ENCODE data around the gene CD99L2.
"Not testable (repeated sequence)": the region's sequence is repeated elsewhere in the genome, so short reads cannot be mapped to it uniquely, and the experiment has no call there.

Gene CD99L2

DNA sequence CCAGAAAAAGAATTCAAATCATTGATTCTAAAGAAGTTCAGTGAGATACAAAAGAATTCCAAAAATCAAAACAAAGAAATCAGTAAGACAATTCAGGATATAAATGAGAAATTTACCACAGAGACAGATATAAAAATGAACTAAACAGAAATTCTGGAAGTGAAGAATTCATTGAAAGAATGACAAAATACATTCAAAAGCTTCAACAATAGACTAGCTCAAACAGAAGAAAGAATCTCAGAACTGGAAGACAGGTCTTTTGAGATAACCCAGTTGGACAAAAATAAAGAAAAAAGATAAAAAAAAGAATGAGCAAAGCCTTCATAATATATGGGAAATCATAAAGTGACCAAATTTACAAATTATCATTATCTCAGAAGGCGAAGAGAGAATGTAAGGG is 41.7 kb downstream of the CD99L2 start:
- DNase-seq (ENCODE audit: low spot score): no peak

DNA sequence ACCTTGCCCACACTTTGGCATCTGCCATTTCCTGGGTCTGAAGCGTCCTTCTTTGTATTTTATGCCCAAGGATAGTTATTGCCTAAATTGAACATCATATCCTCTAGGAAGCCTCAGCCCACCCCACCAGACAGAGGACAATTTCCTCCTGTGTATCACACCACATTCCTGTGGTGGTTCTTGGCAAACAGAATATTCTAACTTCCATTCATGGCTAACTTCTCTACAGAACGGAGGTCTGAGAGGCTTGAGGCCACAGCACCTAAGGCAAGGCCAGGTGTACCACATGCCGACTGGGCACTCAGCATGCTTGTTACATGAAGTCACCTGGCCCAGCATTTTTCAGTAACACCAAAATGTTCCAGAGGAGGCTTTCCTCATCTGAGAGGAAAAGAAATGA is 42.4 kb downstream of the CD99L2 start:
- no peak for DNase-seq (ENCODE audit: low spot score)

DNA sequence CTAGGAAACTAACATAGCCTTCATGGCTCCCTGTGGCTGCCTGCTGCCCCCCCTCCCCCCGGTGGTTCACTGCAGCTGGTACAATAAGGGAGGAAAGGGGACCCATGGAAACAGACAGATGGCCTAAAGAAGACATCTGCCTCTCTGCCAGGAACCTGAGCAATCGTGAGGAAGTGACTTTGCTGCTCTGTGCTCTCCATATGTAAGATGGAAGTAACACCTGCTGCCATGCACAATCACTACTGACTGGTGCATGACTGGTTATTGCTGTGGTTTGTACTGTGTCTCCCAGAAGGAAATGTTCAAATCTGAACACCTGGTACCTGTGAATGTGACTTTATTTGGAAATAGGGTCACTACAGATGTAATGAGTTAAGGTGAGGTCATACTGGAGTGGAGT is 43.6 kb downstream of the CD99L2 start:
- peak; percentile 37 for DNase-seq (ENCODE audit: low spot score)

DNA sequence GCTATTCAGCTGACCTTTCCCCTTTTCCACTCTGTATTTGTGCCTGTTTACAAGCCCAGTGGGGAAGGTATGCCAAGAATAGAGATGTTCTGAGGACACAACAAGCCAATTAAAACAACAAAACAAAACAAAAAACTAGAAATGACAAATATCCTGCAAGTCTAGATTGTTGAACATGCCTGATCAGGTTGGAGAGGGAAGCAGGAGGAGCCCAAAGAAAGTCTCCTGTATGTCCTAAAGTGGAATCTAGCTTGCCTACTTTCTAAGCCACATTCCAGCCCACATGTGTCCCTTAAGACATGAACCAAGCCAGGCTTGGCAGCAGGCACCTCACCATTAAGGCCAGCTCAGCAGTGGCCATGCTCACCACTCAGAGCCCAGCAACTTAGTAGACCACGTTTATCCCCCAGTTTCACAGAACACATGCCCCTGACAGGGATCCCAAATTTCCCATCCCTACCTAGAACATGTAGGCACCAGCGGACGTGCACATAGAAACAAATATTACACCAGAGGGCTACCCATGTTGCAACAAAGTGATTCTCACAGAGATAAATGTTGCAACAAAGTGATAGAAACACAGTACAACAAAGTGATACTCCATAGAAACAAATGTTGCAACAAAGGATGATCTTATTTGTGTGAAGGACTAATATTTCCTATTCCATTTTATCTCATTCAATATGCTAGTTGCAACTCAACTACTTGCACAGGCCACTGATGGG is 48.3 kb downstream of the CD99L2 start:
- no peak for DNase-seq (ENCODE audit: low spot score)

DNA sequence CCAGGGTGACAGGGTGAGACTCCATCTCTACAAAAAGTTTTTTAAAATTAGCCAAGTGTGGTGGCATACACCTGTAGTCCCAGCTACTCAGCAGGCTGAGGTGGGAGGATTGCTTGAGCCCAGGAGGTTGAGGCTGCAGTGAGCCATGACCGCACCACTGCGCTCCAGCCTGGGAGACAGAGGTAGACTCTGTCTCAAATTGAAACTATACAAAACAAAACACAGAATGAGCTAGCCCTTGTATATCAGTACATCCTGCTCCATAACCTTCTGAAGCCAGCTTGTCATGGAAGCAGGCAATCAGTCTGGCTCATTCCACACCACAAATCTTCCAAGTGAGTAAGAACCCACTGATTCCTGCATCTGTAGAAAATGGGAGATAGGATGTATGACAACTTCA is 49.0 kb downstream of the CD99L2 start:
- DNase-seq (ENCODE audit: low spot score): no peak

DNA sequence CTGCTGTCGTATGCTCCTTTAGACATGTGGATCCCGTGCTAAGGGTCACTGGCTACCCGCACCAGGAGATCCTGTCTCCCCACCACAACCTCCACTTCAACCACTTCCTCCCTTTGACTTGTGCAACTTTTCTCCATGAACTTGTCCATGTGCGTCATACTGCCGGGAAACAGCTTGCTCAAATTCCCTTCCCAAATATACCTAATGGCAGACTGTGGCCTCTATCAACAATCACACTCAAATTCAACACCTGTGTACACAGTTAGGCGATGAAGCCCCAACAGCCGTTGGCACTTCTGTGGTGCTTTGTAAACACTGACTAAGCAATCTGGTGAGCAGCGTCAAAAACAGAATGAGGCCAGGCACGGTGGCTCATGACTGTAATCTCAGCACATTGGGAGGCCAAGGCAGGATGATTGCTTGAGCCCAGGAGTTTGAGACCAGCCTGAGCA is 49.5 kb downstream of the CD99L2 start:
- DNase-seq (ENCODE audit: low spot score): no peak

DNA sequence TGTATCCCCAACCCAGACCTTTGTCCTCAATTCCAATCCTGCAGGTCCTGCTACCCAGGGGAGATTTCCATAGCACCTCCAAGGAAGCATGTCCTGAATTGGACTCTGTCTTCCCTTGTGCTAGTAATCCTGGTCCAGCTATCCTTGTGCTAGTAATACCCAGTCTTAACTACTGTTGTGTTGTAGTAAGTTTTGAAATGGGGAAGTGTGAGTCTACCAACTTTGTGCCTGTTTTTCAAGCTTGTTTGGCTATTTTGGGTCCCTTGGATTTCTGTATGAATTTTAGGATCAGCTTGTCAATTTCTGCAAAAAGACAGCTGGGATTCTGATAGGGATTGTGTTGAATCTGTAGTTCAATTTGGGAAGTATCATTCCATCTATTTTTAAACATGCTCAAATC is 51.4 kb downstream of the CD99L2 start:
- no peak for DNase-seq (ENCODE audit: low spot score)

DNA sequence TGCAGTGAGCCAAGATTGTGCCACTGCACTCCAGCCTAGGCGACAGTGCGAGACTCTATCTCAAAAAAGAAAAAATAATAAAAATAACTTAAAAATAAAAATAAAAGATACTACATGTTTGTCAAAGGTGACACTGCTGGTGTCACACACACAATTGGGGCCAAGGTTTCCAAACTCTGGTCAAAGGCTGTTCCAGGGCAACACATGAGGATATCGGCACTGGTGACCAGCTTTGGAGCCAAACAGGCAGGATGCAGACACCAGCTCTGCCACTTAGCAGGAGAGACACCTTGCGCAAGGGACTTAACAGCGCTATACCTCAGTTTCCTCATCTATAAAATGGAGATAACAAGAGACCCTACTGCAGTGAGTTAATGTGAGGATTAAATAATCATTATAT is 52.3 kb downstream of the CD99L2 start:
- no peak for DNase-seq (ENCODE audit: low spot score)

DNA sequence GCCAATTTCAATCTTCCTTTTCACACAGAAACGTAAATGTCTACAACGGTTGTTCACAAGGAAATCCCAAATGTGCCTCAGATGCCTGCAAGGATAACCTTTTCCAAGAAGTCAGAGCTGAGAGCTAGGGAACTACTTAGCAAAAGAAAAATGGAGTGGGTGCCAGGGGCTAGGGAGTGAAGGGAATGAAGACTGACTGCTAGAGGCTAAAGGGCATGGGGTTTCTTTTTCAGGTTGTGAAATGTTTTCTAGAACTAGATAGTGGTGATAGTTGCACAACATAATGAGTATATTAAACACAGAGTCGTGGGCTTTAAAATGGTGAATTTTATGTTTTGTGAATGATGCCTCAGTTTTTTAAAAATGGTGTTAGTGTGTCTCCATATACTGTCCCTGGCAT is 53.4 kb downstream of the CD99L2 start:
- no peak for DNase-seq (ENCODE audit: low spot score)

DNA sequence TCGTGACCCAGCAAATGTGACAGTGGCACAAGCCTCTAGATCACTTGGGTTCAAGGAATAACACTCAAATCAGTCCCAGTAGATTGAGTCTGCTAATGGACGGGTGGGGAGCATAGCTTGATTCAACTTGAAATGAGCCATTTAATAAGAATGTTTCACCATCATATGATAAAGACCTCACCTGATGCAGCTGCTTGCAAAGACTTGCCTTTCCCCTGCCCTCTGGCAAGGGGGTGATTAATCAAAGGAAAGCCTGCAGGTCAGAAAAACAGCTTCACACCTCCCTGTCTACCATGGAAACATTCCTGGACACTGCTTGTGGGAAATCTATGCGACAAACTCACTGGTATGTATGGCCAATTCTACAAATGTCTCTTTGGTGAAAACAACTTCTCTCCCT is 54.5 kb downstream of the CD99L2 start:
- DNase-seq (ENCODE audit: low spot score): no peak

DNA sequence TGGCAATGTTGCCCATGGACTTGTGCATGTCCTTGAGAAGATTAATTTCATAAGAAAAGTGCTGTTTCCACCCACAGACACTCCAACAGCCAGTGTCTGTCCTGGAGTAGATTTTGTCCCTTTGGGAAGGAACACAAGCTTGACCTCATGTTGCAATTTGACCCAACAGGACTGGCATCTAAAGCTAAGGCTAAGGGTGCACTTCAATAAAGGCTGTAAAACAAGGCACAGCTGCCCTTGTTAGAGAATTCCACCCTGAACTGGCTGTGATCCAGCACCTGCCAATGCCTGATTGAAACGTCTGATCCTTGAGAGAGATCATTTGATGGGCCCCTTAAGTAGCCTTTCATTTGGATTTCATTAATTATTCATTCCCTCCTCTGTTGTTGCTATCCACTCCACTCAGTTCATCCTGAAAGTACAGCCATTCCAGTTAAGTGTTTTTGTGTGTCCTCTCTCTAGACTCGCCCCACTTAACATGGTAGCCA is 56.2 kb downstream of the CD99L2 start:
- DNase-seq (ENCODE audit: low spot score): no peak

DNA sequence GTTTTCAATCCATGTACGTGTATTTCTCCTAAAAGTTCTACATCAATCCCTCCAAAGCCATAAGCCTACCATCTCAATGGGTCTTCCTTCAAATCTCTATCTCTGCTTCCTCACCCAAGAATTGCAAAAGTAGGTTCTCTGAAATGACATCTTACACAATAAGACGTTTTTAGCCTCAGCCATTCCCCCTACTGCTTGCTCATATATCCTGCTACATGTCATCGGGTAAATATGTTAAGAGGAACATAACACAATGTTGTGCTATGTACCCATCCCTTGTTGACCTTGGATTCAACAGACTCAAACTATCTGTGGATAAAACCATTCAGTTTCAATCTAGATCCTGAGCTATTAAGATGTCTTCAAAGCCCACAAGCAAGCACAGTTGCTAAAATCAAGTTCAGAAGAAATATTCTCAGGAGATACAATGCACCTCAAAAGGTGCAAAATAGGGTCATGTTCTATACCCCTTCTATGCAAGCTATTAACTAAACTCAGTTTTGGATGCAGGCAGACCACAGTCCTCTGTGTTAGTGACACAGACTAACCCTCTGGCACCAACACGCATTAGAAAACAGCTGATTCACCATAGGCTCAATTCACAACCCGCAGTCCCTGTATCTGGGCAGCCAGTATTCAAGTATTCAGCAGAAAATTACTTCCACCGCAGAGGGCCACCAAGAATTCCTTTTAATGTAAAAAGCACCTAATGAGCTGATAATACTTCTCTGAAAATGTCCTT is 56.8 kb downstream of the CD99L2 start:
- DNase-seq (ENCODE audit: low spot score): no peak

DNA sequence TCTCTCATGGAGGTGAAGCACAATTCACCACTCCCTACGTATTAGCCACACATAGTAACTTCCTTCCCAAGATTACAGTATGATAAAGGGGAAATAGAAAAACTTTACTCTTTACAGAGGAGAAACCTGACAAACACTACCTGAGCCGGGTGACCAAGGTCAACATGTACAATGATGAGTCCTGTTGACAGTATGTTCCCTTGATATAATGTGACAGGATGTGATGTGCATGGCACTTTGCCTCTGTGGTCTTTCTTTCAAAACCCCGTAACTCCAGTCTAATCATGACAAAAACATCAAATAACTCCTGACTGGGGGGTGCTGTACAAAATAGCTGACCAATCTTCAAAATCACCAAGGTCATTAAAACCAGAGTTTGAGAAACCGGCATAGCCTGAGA is 60.6 kb downstream of the CD99L2 start:
- DNase-seq (ENCODE audit: low spot score): no peak

DNA sequence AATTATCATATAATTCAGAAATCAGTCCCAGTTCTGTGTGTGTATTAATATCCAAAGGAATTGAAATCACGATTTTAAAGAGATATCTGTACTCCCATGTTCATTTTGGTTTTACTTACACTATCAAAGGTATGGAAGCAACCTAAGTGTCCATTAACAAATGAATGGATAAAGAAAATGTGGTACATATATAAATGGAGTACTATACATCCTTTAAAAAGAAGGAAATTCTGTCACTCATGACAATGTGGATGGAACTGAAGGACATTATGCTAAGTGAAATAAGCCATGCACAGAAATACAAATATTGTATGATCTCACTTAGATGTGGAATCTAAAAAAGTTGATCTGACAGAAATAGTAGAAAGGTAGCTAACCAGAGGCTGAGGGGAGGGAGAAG is 63.8 kb downstream of the CD99L2 start:
- DNase-seq (ENCODE audit: low spot score): no peak

DNA sequence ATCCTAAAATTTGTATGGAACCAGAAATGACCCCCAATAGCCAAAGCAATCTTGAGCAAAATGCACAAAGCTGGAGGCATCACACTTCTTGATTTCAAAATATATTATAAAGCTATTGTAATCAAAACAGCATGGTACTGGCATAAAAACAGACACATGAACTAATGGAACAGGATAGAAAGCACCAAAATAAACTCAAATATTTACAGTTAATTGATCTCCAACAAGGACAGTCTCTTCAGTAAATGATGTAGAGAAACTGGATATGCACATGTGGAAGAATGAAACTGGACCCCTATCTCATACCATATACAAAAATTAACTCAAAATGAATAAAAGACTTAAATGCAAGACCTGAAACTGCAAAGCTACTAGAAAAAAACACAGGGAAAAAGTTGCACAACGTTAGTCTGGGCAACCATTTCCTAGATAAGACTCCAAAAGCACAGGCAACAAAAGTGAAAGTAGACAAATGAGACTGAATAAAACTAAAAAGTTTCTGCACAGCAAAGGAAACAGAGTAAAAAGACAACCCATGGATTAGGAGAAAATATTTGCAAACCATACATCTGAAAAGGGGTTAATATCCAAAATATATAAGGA is 64.9 kb downstream of the CD99L2 start:
- DNase-seq (ENCODE audit: low spot score): no peak

DNA sequence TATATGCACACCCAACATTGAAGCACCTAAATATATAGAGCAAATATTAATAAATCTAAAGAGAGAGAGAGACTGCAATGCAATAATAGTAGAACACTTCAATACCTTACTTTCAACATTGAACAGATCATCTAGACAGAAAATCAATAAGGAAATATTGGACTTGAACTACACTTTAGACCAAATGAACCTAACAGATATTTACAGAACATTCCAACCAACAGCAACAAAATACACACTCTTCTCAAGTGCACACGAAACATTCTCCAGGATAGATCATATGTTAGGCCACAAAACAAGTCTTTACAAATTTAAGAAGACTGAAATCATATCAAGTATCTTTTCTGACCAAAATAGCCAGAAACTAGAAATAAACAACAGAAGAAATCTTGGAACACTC is 66.6 kb downstream of the CD99L2 start:
- DNase-seq (ENCODE audit: low spot score): no peak

DNA sequence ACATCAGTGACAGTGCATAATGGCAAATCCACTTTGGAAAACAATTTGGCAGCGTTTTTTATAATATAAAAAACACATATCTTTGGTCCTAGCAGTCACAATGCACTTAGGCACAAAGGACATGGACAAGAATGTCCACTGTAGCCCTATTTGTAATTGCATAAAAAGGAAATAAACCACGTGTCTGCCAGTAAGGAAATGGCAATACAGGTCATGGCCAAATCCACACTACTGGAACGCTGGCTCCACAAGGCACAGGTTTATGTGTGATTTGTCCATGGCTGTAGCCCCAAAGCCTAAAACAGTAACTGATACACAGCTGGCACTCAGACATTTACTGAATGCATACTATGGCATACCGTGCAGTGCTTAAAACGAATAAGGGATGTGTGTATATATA is 69.7 kb downstream of the CD99L2 start:
- DNase-seq (ENCODE audit: low spot score): no peak

DNA sequence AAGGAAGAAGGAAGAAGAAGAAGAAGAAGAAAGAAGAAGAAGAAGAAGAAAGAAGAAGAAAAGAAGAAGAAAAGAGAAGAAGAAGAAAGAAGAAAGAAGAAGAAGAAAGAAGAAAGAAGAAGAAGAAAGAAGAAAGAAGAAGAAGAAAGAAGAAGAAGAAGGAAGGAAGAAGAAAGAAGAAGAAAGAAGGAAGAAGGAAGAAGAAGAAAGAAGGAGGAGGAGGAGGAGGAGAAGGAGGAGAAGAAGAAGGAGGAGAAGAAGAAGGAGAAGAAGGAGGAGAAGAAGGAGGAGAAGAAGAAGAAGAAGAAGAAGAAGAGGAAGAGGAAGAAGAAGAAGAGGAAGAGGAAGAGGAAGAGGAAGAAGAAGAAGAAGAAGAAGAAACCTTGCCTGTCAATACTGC is 74.1 kb downstream of the CD99L2 start:
- not testable (repeated sequence) for DNase-seq (ENCODE audit: low spot score)

DNA sequence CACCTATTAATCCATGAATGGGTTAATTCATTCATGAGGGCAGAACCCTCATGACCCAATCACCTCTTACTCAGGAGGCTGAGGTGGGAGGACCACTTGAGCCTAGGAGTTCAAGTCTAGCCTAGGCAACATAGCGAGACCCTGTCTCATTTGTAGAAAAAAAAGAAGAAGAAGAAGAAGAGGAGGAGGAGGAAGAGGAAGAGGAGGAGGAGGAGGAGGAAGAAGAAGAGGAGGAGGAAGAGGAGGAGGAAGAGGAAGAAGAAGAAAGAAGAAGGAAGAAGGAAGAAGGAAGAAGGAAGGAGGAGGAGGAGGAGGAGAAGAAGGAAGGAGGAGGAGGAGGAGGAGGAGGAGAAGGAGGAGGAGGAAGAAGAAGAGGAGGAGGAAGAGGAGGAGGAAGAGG is 74.6 kb downstream of the CD99L2 start:
- DNase-seq (ENCODE audit: low spot score): not testable (repeated sequence)

DNA sequence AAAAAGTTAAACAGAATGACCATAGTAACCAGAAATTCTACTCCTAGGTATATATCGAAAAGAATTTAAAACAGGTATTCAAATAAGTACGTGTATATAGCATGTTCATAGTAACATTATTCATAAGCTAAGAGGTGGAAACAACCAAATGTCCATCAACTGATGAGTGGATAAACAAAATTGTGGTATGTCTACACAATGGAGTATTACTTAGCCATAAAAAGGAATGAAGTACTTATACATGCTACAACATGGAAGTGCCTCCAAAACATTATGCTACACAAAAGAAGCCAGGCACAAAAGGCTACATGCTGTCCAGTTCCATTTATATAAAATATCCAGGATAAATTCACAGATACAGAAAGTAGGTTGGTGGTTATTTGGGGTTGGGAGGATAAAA is 76.5 kb downstream of the CD99L2 start:
- DNase-seq (ENCODE audit: low spot score): no peak

DNA sequence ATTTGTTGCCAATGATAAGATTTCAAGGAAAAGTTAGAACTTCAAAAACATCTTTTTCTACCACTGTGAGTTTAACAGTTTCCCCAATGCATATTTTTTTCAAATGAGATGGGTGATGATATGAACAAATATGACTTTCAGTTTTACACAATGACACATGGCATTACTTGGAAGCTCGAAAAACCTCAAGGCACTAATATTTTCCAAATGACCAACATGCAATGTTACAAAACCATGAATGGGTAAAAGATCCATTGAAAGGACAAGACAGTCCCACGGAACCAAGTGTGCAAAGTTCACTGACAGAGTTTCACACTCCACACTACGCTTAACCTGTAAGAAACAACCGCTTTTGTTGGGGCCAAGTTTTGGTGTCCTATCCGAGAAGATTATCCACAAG is 84.5 kb downstream of the CD99L2 start:
- no peak for DNase-seq (ENCODE audit: low spot score)

DNA sequence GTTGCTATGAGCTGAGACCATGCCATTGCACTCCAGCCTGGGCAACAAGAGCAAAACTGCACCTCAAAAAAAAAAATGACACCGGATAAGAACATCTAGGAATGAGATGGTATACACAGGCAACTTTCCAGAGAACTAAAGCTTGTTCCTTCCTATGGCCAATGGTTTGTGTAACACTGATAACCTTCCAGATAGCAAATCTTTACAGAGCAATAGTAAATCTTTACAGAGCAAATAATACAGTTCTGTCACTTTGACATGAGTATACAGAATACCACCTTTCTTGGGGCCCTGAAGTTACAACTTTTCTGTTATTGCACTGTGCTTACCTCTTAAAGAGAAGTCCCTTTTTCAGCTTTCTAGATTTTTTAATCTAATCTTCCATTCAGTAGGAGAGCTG is 91.6 kb downstream of the CD99L2 start:
- no peak for DNase-seq (ENCODE audit: low spot score)

DNA sequence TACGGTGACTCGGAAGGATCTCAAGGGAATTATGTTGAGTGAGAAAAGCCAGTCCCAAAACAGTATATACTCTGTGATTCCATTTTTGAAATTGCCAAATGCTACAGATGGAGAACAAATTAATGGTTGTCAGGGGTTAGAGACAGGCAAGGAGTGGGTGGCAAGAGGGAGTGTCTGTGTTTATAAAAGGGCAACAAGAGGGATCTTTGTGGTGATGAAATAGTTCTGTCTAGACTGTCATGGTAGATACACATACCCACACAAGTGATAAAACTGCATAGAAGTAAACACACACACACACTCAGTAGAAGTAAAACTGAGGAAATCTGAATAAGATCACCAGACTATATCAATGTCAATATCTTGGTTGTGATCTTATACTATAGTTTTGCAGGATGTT is 92.7 kb downstream of the CD99L2 start:
- DNase-seq (ENCODE audit: low spot score): no peak
